Stimulated activated CD8-positive, alpha-beta memory T cell treated with anti-CD3 and anti-CD28 coated beads, Interleukin-15, amount 100 ng/mL, for 48 hours (primary cell): Measurements from ENCODE around the gene UGT2A1.
"Not testable (repeated sequence)": the region's sequence is repeated elsewhere in the genome, so short reads cannot be mapped to it uniquely, and the experiment has no call there.

Source experiments
- DNase-seq, 2 donors: peaks; one replicate each; pipeline ENCODE4 v3.0.0-alpha.2; 2020; ENCODE audit warnings: low read depth in 2 of 2

UGT2A1 gene

DNA sequence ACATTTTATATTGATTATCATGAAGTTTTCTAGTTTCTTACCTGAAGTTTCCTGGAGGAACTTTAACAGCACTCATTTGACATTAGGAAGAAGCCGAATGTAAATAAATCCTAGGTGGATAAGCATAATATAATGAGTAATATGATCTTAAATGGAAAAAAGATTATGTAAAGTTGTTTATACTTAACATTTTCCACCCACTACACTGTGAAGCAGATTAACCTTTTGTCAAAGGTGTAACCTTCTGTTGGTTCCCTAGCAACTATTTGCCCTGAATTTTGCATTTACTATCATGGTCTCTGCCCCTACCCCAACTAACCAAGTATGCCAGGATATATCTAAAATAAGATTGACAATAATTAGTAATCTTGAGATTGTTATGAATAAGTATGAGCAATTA, at the start of gene UGT2A1:
Gene UGT2A1 (minus strand): TSS at position 101 of the 400 bp plus-strand sequence. CDS start 5,603 bp downstream, outside the sequence.
- DNase-seq, result no peak

DNA sequence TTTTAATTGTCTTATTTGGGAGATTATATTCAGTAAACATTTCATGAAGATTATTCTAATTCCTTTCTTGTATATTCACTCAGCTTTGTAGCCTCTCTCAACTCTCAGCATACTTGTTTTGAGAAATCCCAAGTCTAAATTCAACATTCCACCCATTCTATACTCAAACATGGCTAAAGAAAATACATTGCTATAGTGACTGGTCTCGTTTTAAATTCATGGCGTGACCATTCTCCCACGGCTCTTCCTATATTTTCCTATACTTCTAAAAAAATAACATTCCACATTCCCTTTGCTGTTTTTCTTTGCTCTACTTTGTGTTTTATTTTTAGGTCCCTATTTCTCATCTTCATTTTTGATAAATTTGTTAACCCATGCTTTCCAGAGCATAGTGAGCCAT, 49.2 kb upstream of the UGT2A1 start:
- DNase-seq, result no peak

DNA sequence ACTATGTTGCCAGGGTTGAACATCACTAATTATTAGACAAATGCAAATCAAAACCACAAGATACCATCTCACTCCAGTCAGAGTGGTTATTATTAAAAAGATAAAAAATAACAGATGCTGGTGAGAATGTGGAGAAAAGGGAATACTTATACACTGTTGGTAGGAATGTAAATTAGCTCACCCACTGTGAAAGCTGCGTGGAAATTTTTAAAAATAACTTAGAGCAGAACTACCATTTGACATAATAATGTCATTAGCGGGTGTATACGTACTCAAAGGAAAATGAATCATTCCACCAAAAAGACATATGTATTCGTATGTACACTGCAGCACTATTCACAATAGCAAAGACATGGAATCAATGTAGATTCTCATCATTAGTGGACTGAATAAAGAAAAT, 48.6 kb upstream of the UGT2A1 start:
- no peak for DNase-seq

DNA sequence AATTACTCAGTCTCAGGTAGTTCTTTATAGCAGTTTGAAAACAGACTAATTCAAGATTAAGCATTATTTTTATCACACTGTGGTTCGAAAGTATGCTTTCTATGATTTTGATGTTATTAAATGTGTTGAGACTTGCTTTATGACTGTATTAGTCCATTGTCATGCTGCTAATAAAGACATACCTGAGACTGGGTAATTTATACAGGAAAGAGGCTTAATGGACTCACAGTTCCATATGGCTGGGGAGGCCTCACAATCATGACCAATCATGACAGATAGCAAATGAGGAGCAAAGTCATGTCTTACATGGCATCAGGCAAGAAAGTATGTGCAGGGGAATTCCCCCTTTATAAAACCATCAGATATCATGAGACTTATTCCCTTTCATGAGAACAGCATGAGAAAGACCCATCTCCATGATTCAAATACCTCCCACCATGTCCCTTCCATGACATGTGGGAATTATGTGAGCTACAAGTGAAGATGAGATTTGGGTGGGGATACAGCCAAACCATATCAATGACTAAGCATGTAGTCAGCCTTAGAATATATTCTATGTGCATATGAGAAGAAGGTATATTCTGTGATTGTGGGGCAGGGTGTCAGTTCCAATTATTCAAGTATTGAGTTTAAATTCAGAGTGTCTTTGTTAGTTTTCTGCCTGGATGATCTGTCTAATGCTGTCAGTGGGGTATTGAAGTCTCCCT, 44.6 kb upstream of the UGT2A1 start:
- no peak for DNase-seq

DNA sequence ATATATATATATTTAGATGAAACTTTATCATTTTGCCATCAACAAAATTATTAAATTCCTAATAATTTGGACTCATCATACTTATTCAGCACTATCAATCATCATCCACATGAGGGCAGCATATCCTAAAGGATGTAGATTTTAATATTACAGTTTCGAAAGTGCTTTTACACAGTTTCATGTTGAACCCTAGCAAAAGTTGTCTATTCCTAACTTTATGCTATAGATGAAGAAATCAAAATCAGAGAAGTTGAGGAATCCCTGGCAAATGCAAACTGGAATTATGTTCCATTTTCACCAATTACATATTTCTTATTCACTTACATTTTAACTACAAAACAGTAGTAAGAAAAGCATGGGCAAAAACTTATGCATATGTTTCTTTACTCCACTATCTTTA, 36.6 kb upstream of the UGT2A1 start:
- no peak for DNase-seq

DNA sequence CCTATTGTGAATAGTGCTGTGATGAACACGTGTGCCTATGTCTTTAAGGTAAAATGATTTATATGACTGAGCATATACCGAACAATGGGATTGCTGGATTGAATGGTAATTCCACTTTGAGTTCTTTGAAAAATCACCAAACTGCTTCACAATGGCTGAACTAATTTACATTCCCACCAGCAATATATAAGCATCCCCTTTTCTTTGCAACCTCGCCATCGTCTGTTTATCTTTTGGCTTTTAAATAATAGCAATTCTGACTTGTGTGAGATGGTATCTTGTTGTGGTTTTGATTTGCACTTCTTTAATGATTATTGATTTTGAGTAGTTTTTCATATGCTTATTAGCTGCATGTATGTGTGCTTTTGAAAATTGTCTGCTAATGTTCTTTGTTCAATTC, 31.8 kb upstream of the UGT2A1 start:
- no peak for DNase-seq

GRCh38 chr4:69668680-69669079, 15.6 kb upstream of the UGT2A1 start:
- no peak for DNase-seq

DNA sequence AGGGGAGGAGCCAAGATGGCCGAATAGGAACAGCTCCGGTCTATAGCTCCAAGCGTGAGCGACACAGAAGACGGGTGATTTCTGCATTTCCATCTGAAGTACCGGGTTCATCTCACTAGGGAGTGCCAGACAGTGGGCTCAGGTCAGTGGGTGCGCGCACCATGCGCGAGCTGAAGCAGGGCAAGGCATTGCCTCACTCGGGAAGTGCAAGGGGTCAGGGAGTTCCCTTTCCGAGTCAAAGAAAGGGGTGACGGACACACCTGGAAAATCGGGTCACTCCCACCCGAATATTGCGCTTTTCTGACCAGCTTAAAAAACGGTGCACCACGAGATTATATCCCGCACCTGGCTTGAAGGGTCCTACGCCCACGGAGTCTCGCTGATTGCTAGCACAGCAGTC, 11.0 kb upstream of the UGT2A1 start:
- DNase-seq, result not testable (repeated sequence)

- DNase-seq, result not testable (repeated sequence)
These were observed 8.2 kb upstream of the UGT2A1 start for GRCh38 chr4:69661130-69661803.

DNA sequence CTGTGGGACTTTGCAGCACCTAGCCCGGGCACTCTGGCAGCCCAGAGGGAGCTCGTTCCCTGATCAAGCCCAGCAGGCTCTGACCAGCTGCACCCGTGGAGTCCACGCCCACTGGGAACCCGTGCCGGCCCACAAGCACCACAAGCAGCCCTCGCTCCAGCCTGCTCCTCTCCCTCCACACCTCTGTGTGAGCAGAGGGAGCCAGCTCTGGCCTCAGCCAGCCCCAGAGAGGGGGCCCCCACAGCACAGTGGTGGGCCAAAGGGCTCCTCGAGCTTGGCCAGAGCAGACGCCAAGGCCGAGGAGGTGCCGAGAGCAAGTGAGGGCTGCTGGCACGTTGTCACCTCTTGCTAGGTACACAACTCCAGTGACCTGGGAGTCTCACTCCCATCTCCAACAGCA, 5.1 kb upstream of the UGT2A1 start:
- DNase-seq, result no peak

DNA sequence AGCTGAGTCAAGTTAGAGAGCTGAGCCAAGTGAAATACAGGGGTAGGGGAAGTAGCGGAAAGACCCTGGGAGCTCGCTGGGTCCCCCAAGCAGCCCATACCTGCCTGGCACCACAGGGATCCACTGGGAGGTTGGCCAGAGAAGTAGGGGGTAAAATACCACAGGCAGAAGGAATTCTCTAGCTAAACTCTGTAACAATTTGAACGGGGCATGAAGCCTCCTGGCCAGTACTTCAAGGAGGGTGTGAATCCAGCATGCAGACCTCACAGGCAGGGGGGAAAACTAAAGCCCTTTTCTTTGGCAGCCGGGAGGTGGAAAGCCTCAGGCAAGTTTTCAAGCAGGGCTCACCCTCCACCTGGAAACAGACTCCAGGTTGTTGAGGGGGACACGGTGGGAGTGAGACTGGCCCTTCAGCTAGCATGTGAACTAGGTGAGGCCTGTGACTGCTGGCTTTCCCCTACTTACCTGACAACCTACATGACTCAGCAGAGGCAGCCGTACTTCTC, 3.7 kb upstream of the UGT2A1 start:
- DNase-seq, result no peak

GRCh38 chr4:69650872-69651271, 2.2 kb downstream of the UGT2A1 start:
- DNase-seq, result no peak

DNA sequence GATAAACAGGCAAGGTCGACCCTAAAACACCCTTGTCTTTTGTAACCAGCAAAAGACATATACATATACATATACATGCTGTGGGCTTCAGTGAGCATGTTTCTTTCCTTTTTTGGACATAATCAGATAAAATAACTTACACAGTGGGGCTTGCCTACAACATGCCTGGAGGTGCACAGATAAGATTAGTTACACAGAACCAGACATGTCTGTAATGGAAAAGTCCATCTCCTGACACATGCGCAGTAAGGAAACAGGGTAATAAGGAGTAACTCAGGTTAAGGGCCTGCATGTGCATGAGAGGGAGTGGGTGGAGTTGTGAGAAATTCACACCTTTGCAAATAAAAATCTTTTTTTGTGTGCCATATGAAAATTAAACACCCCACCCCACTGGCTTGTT, 3.4 kb downstream of the UGT2A1 start:
- no peak for DNase-seq

DNA sequence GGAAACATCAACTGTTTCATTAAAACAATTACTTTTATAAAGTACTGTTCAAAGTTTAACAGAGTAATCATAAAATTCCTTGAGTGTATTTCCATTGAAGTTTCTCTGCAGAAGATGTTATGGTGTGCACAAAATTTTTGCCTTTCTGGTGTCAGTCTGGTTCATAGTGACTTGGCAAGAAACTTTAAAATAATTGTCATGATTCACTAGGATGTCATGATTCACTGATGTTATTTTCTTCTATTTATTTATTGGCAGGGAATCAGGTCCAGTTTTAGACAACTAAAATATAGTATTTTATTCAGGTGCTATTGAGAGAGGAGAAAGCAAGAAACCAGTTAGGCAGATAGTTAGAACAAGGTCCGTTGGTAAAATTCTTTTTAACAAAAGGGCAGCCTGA, 3.8 kb downstream of the UGT2A1 start:
- no peak for DNase-seq

- no peak for DNase-seq
These were observed 10.1 kb downstream of the UGT2A1 start for GRCh38 chr4:69642961-69643360.

DNA sequence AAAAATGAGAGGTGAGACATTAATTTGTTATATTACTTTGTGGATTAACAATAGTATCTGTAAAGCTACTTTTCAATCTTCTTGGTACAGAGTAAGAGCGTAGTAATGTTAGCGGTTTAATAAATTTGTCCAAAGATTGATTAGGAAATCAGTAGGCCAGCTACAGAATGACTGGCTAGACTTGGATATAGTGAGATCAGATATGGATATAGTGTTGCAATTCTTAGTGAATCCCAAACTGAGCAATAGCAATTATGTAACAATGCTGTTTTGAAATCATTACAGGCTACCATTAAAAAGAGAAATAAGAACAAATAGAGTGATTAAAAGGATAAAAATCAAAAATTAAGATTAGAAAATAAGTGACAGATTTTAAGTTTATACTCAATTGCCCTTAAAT, 12.8 kb downstream of the UGT2A1 start:
- no peak for DNase-seq

DNA sequence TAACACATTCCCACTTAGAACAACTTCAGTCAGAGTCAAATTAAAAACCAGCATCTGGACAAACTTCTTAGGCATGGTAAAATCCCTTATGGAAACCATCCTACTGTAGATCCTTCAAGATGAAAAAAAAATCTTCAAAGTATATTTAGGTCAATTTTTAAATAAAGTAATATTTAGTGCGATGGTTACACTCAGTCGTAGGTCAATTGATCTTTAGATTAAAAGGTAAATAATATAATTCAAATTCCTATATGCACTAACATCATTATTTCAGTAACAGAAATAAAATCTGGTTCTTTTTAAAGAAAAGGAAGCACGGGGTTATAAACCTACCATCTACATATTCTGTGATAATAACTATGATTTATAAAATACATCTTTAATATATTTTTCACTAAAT, 13.5 kb downstream of the UGT2A1 start, which contains the start of gene UGT2A2:
Gene UGT2A2 (minus strand): TSS at position 101 of the 400 bp plus-strand sequence. CDS start 2 bp downstream, at position 99.
- no peak for DNase-seq

- no peak for DNase-seq
These were observed 35.9 kb downstream of the UGT2A1 start for GRCh38 chr4:69617083-69617694.

GRCh38 chr4:69610484-69610883, 42.6 kb downstream of the UGT2A1 start:
- no peak for DNase-seq

- DNase-seq, result no peak
These were observed 52.0 kb downstream of the UGT2A1 start for GRCh38 chr4:69601065-69601464.

GRCh38 chr4:69600013-69600412, 53.0 kb downstream of the UGT2A1 start:
- no peak for DNase-seq

GRCh38 chr4:69594382-69594781, 58.7 kb downstream of the UGT2A1 start:
- no peak for DNase-seq

- no peak for DNase-seq
These were observed 61.7 kb downstream of the UGT2A1 start for GRCh38 chr4:69591364-69591763.
